Superior temporal gyrus (tissue), 1 donor: ENCODE measurements around the gene POLR3C.

Experiments used
- DNase-seq: peaks from one replicate; pipeline ENCODE4 v3.0.0-alpha.2; 2016; ENCODE audit errors: extremely low spot score

Gene POLR3C

GRCh38 chr1:145868232-145868631 lies 44.2 kb downstream of the POLR3C start:
- DNase-seq = no peak

GRCh38 chr1:145871994-145872924 lies 48.3 kb downstream of the POLR3C start:
- DNase-seq = peak; percentile 43

GRCh38 chr1:145874646-145875045 lies 50.6 kb downstream of the POLR3C start:
- no peak for DNase-seq

GRCh38 chr1:145877923-145878486 lies 54.0 kb downstream of the POLR3C start:
- DNase-seq = no peak

GRCh38 chr1:145878724-145879123 lies 54.7 kb downstream of the POLR3C start:
- DNase-seq = no peak

- no peak for DNase-seq
These were observed 55.8 kb downstream of the POLR3C start for GRCh38 chr1:145879775-145880174.

- no peak for DNase-seq
These were observed 60.7 kb downstream of the POLR3C start for GRCh38 chr1:145884675-145885074.

GRCh38 chr1:145885738-145886287 lies 61.8 kb downstream of the POLR3C start, which contains the start of gene ANKRD35:
Gene ANKRD35 (minus strand): TSS chr1:145885866. CDS start chr1:145885758, 108 bp downstream.
- peak; percentile 83 for DNase-seq

- no peak for DNase-seq
These were observed 62.4 kb downstream of the POLR3C start for GRCh38 chr1:145886390-145886789.

GRCh38 chr1:145886816-145887215 lies 62.8 kb downstream of the POLR3C start:
- DNase-seq = no peak

GRCh38 chr1:145887631-145888030 lies 63.6 kb downstream of the POLR3C start:
- no peak for DNase-seq

- DNase-seq = no peak
These were observed 65.7 kb downstream of the POLR3C start for GRCh38 chr1:145889722-145890121.

- no peak for DNase-seq
These were observed 67.1 kb downstream of the POLR3C start for GRCh38 chr1:145891143-145891542.

- DNase-seq = peak; percentile 98
These were observed 67.8 kb downstream of the POLR3C start for GRCh38 chr1:145891587-145892485.

- peak; percentile 36 for DNase-seq
These were observed 68.6 kb downstream of the POLR3C start for GRCh38 chr1:145892486-145893087.

GRCh38 chr1:145893306-145894055 lies 69.5 kb downstream of the POLR3C start:
- DNase-seq = no peak
